Daoy (cell line): ENCODE results near the gene NTN3. TPM values are rescaled to one million over a fixed set of nuclear protein-coding genes. Genes with fewer than 3 reads are reported as not detected.

Source experiments
- DNase-seq: peaks from one replicate; pipeline ENCODE4 v3.0.0-alpha.2; 2015; ENCODE audit warnings: low read depth
- total RNA-seq: library from RNA; depleted of rRNA; stranded (reverse); fragments of >200 nt; shearing (Covaris generic); gene quantifications from 2 replicates; pipeline ENCODE4 v1.2.3, GENCODE V29; 2014; rRNA removed

The NTN3 gene
- total RNA-seq, 1 experiment from 2014 or later = not detected

GRCh38 chr16:2514333-2515179 lies 43.5 kb downstream of the NTN3 start:
- no peak for DNase-seq

GRCh38 chr16:2515180-2515851 lies 44.2 kb downstream of the NTN3 start:
- DNase-seq = no peak

- no peak for DNase-seq
These were observed 45.5 kb downstream of the NTN3 start for GRCh38 chr16:2516391-2517240.

GRCh38 chr16:2517954-2518605 lies 47.0 kb downstream of the NTN3 start:
- no peak for DNase-seq

GRCh38 chr16:2518823-2519710 lies 48.0 kb downstream of the NTN3 start:
- DNase-seq = no peak

- no peak for DNase-seq
These were observed 48.6 kb downstream of the NTN3 start for GRCh38 chr16:2519711-2520080.

- peak; percentile 89 for DNase-seq
These were observed 49.1 kb downstream of the NTN3 start, which contains the start of gene AMDHD2 for GRCh38 chr16:2520097-2520783. Gene AMDHD2 (plus strand): TSS chr16:2520371. CDS start chr16:2520459, 88 bp downstream.

- DNase-seq = no peak
These were observed 49.9 kb downstream of the NTN3 start for GRCh38 chr16:2520784-2521531.

Other genes starting within 250 kb of the NTN3 start
- gene E4F1, start 247.7 kb upstream of the NTN3 start, total RNA-seq = 20.5 and 20.8 TPM in 2 replicates
- gene DNASE1L2, start 234.9 kb upstream of the NTN3 start, total RNA-seq = 0.89 and 1.0 TPM in 2 replicates
- gene ECI1, start 219.7 kb upstream of the NTN3 start, total RNA-seq = 22.6 and 41.1 TPM in 2 replicates
- gene RNPS1, start 203.2 kb upstream of the NTN3 start, total RNA-seq = 147 and 161 TPM in 2 replicates
- 5.5 and 5.9 TPM in 2 replicates for gene ABCA3, start 130.6 kb upstream of the NTN3 start, total RNA-seq
- gene CCNF, start 41.9 kb upstream of the NTN3 start, total RNA-seq = 36.3 and 37.3 TPM in 2 replicates
- 21.1 and 29.3 TPM in 2 replicates for gene TEDC2, start 11.2 kb upstream of the NTN3 start, total RNA-seq
- gene TBC1D24, start 3.8 kb downstream of the NTN3 start, total RNA-seq = 5.6 and 6.8 TPM in 2 replicates
- gene ATP6V0C, start 42.7 kb downstream of the NTN3 start, total RNA-seq = 19.9 and 31.2 TPM in 2 replicates
- gene AMDHD2, start 49.1 kb downstream of the NTN3 start, total RNA-seq = 11.7 and 22.0 TPM in 2 replicates
- gene CEMP1, start 60.1 kb downstream of the NTN3 start, total RNA-seq = not detected in 2 replicates
- 10.5 and 12.8 TPM in 2 replicates for gene PDPK1, start 66.7 kb downstream of the NTN3 start, total RNA-seq
- 22.9 and 27.4 TPM in 2 replicates for gene KCTD5, start 211.2 kb downstream of the NTN3 start, total RNA-seq
- 0.06 TPM in 1 of 2 replicates, not detected in the other for gene PRSS27, start 248.9 kb downstream of the NTN3 start, total RNA-seq